Pancreas (tissue), 10 donors: ENCODE data around the gene CEMIP2. TPM values are rescaled to one million over a fixed set of nuclear protein-coding genes. Genes with fewer than 3 reads are reported as not detected.
A peak's percentile ranks its signal among the peaks of the same experiment; 100 is the strongest.

Experiments used
- ATAC-seq, 4 donors: fragments of 200-7000 bp; cut with Tn5 transposase; one replicate each; pipeline versions ENCODE4 v1.8.0 to v1.9.1; 2020; ENCODE audit warnings: mild to moderate bottlenecking in 4 of 4, moderate library complexity in 4 of 4
- DNase-seq, 6 donors: peaks; one replicate each; pipeline ENCODE4 v3.0.0-alpha.2; 2020
- FAIRE-seq: peaks from 2 replicates; lab custom pipeline; 2012; peaks lifted over from hg19 to GRCh38; lab: Jason Lieb, UNC
- H3K27ac ChIP-seq, 4 donors: fragments of 200-600 bp; sonication (generic); 1 replicate in 3 of 4; 2 replicates in 1 of 4; pipeline versions ENCODE4 v1.5.0 to v1.8.0; 2020
- H3K27me3 ChIP-seq, 4 donors: fragments of 200-600 bp; one replicate each; pipeline ENCODE4 v1.8.0; 2021
- H3K36me3 ChIP-seq, 3 donors: fragments of 200-600 bp; sonication (generic) in 1 of 3; one replicate each; pipeline versions ENCODE4 v1.5.0 to v1.8.0; 2020 to 2021
- H3K4me1 ChIP-seq, 3 donors: fragments of 200-600 bp; one replicate each; pipeline ENCODE4 v1.8.0; 2021
- H3K4me3 ChIP-seq, 4 donors: fragments of 200-600 bp; sonication (generic) in 2 of 4; one replicate each; pipeline versions ENCODE4 v1.5.0 to v1.8.0; 2020 to 2021
- H3K9me3 ChIP-seq, 4 donors: fragments of 200-600 bp; one replicate each; pipeline ENCODE4 v1.8.0; 2021
- WGBS, 2 donors: extraction: QIAGEN DNeasy Blood & Tissue Kit; methylation state at CpG; one replicate each; pipeline ENCODE4 v1.1.7; 2013; 5-methylcytosine and 5-hydroxymethylcytosine counted together
- intact Hi-C, 3 donors: fragments of 100-400 bp; cut with DNase I; formaldehyde crosslinking; loops; one replicate each; pipeline versions ENCODE4 v1.11.1 to v1.14.2; 2022
- polyA plus RNA-seq, 2 donors: library from polyadenylated mRNA; stranded (reverse); fragments of 200-250 nt; gene quantifications; one replicate each; pipeline ENCODE4 v1.2.3, GENCODE V29; 2013
- total RNA-seq, 6 donors: library from RNA; stranded (reverse); fragmentation: NEBNext Ultra II Directional in 4 of 6; extraction: Animal tissue kit (Norgen Biotek cat#: 25700) in 4 of 6; gene quantifications; one replicate each; pipeline versions ENCODE4 v1.2.1 to v1.2.4, GENCODE V29; 2021 to 2023
- TF ChIP-seq, protein P1 (sequence below), 4 donors: fragments of 200-600 bp; sonication (generic) in 3 of 4; IDR thresholded peaks; one replicate each; pipeline versions ENCODE4 v1.5.0 to v1.8.0; 2021; ENCODE audit warnings: antibody characterized with exemption in 4 of 4
- donor health status: healthy with polysubstance abuse.
- donor health status: DM: no; HTN: no; CAD: no; lungs with moderate emphysema.
- donor health status: DM: no; HTN: no; CAD: no.
- donor health status: control.
- donor health status: control.
- donor health status: Bipolar disorder and iron deficiency.
- donor health status: DM: yes; HTN: yes; CAD: no.
- donor health status: DM: no; HTN: no; CAD: no.
- donor health status: DM: no; HTN: no; CAD: no.
- donor health status: DM: yes; HTN: yes; CAD: no.

Gene CEMIP2
- total and polyA plus RNA-seq, 8 donors = 14.3 to 42.1 (median 23.3) TPM

DNA sequence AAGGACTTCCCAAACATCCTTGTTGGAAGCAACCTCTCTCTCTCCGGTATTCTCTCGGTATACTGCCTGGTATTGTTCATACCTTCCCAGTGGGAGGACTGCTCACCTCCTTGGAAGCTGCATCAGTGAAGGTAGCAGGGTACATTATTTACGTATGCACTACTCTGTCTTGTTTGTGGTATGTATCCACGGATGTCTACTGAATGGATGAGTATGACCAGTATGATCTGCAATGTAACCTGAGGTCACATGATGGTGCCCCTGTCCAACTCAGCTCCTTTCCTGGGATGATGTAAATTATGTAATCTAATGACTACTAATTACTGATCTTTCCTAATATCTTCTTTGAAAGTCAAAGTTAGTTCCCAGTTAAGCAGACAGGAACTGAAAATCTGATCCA is 32.1 kb downstream of the CEMIP2 start:
- intact Hi-C loops = no loop called here
- DNase-seq (no peak), FAIRE-seq (no peak), ATAC-seq (no peak)
- Histone ChIP-seq H3K27ac (no peak overlapping the region), H3K4me3 (no peak overlapping the region), H3K36me3 (peaks cover 0 to 25% (median 0%) of the 10 kb centered on the region in 3 donors), H3K4me1 (peaks cover 21 to 40% (median 34%) of the 10 kb centered on the region in 3 donors), H3K27me3 (no peaks in the 10 kb centered on the region), H3K9me3 (no peaks in the 10 kb centered on the region)
- TF ChIP-seq, protein P1, sequence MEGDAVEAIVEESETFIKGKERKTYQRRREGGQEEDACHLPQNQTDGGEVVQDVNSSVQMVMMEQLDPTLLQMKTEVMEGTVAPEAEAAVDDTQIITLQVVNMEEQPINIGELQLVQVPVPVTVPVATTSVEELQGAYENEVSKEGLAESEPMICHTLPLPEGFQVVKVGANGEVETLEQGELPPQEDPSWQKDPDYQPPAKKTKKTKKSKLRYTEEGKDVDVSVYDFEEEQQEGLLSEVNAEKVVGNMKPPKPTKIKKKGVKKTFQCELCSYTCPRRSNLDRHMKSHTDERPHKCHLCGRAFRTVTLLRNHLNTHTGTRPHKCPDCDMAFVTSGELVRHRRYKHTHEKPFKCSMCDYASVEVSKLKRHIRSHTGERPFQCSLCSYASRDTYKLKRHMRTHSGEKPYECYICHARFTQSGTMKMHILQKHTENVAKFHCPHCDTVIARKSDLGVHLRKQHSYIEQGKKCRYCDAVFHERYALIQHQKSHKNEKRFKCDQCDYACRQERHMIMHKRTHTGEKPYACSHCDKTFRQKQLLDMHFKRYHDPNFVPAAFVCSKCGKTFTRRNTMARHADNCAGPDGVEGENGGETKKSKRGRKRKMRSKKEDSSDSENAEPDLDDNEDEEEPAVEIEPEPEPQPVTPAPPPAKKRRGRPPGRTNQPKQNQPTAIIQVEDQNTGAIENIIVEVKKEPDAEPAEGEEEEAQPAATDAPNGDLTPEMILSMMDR (IDR thresholded peaks at IDR 0.05) = no peak
- 91 to 95% methylated on average over 4 of the region's 4 CpGs for WGBS, 2 donors

- WGBS, 2 donors = 81 to 83% methylated on average over 4 of the region's 4 CpGs
- no peaks in the 10 kb centered on the region for H3K27me3 ChIP-seq
Measured at GRCh38 chr9:71734950-71735349, 33.4 kb downstream of the CEMIP2 start.

GRCh38 chr9:71733176-71733575 is 35.1 kb downstream of the CEMIP2 start:
- Histone ChIP-seq H3K27me3 (no peaks in the 10 kb centered on the region), H3K4me1 (peaks cover 7 to 11% (median 10%) of the 10 kb centered on the region in 3 donors), H3K4me3 (no peak overlapping the region), H3K36me3 (peaks cover 0 to 47% (median 0%) of the 10 kb centered on the region in 3 donors), H3K9me3 (no peaks in the 10 kb centered on the region), H3K27ac (no peak overlapping the region)
- intact Hi-C loops = no loop called here
- ATAC-seq = no peak
- TF ChIP-seq, protein P1 (IDR thresholded peaks at IDR 0.05) = no peak
- no peak for DNase-seq
- 20 to 69% methylated on average over 1 of the region's 1 CpG for WGBS, 2 donors
- FAIRE-seq = no peak

More at GRCh38 chr9:71734950-71735349, 33.4 kb downstream of the CEMIP2 start:
- Histone ChIP-seq H3K27ac (no peak overlapping the region), H3K36me3 (peaks cover 0 to 36% (median 0%) of the 10 kb centered on the region in 3 donors), H3K9me3 (no peaks in the 10 kb centered on the region), H3K4me1 (peaks cover 12 to 28% (median 24%) of the 10 kb centered on the region in 3 donors), H3K4me3 (no peak overlapping the region)
- intact Hi-C loops = no loop called here
- no peak for FAIRE-seq
- TF ChIP-seq, protein P1 (IDR thresholded peaks at IDR 0.05) = no peak
- ATAC-seq = no peak
- no peak for DNase-seq

GRCh38 chr9:71729816-71730526 is 38.3 kb downstream of the CEMIP2 start:
- ATAC-seq (peak in 2 of 4 donors; percentile 61 to 65), DNase-seq (no peak), FAIRE-seq (no peak)
- H3K4me1 ChIP-seq = peaks cover 0 to 7% (median 4%) of the 10 kb centered on the region in 3 donors
- 59 to 64% methylated on average over 6 of the region's 6 CpGs for WGBS, 2 donors
- TF ChIP-seq, protein P1 (IDR thresholded peaks at IDR 0.05) = no peak
- H3K36me3 ChIP-seq = peaks cover 0 to 49% (median 0%) of the 10 kb centered on the region in 3 donors
- H3K9me3 ChIP-seq = no peaks in the 10 kb centered on the region
- H3K27me3 ChIP-seq = no peaks in the 10 kb centered on the region
- H3K4me3 ChIP-seq = no peak overlapping the region
- H3K27ac ChIP-seq = no peak overlapping the region
- intact Hi-C loops = no loop called here

DNA sequence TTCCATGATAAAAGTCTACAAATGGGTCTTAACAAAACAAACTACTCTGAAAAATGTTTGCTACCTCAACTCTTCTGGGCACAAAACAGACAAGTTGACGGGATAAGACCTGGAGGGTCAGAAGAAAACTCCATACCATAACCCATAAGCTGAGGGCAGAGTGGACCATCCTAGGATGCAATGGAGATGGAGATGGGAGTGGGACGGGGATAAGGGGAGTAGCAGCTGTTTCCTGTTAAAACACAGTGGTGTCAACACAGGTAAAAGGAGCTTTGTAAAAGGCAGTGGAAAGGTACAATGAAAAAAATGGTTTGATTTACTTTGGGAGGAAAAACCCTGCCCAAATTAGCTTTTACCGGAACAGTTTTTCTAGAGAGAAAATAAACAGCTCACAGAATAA is 41.6 kb downstream of the CEMIP2 start:
- H3K27ac ChIP-seq = no peak overlapping the region
- WGBS, 2 donors = 77 to 82% methylated on average over 3 of the region's 3 CpGs
- DNase-seq (no peak), ATAC-seq (no peak), FAIRE-seq (no peak)
- H3K4me1 ChIP-seq = peaks cover 0 to 7% (median 4%) of the 10 kb centered on the region in 3 donors
- H3K4me3 ChIP-seq = no peak overlapping the region
- intact Hi-C loops = no loop called here
- TF ChIP-seq, protein P1 (IDR thresholded peaks at IDR 0.05) = no peak
- H3K36me3 ChIP-seq = peaks cover 0 to 46% (median 0%) of the 10 kb centered on the region in 3 donors
- no peaks in the 10 kb centered on the region for H3K9me3 ChIP-seq
- H3K27me3 ChIP-seq = no peaks in the 10 kb centered on the region
